Endothelial cell of umbilical vein (primary cell): ENCODE results near the gene DND1. TPM values are rescaled to one million over a fixed set of nuclear protein-coding genes. Genes with fewer than 3 reads are reported as not detected.

Experiments
- BruUV-seq: library from RNA; stranded (reverse); fragments of 400-500 nt; replicated peaks from 2 replicates; lab custom pipeline; 2021; lab: Mats Ljungman, UMichigan
- CTCF ChIA-PET: fragments of 300-600, 350-600 bp; sonication (Branson Sonifier 250); formaldehyde crosslinking; loops from one replicate; lab custom pipeline; 2021; ENCODE audit warnings: antibody characterized with exemption, inconsistent platforms; lab: Charles Lee
- POLR2A ChIA-PET: fragments of 300-600, 350-600 bp; sonication (Branson Sonifier 250); formaldehyde crosslinking; loops from one replicate; lab custom pipeline; 2021; ENCODE audit warnings: antibody characterized with exemption, inconsistent platforms; lab: Charles Lee
- DNase-seq: peaks from one replicate; pipeline ENCODE4 v3.0.0-alpha.2; 2011; ENCODE audit warnings: low read depth, low spot score
- FAIRE-seq: peaks from 2 replicates; lab custom pipeline; 2011; peaks lifted over from hg19 to GRCh38; lab: Jason Lieb, UNC
- H2AFZ ChIP-seq: 2 replicates; pipeline ENCODE4 v1.6.0; 2012; ENCODE audit warnings: low read depth, low read length, control low read depth, inconsistent platforms
- H3K27ac ChIP-seq: 2 replicates; pipeline ENCODE4 v1.5.1; 2011; ENCODE audit warnings: low read depth, mild to moderate bottlenecking, control low read depth, low read length, moderate library complexity; ENCODE audit not compliant: insufficient read depth
- H3K27me3 ChIP-seq, 2 experiments: 2 replicates each; pipeline versions ENCODE4 v1.6.0 to v1.6.1; 2011; ENCODE audit warnings: low read length in 2 of 2, mixed read lengths in 1 of 2; ENCODE audit not compliant: control insufficient read depth in 2 of 2, insufficient read depth in 2 of 2
- H3K36me3 ChIP-seq, 2 experiments: 2 replicates in 1 of 2; 3 replicates in 1 of 2; pipeline ENCODE4 v1.5.1; 2011; ENCODE audit warnings: low read length in 2 of 2, mild to moderate bottlenecking in 1 of 2, moderate library complexity in 1 of 2; ENCODE audit not compliant: control insufficient read depth in 2 of 2, insufficient read depth in 2 of 2; ENCODE audit errors: extremely low read depth in 1 of 2
- H3K4me1 ChIP-seq: 3 replicates; pipeline ENCODE4 v1.5.1; 2011; ENCODE audit warnings: mild to moderate bottlenecking, low read length; ENCODE audit not compliant: control insufficient read depth, insufficient read depth; ENCODE audit errors: extremely low read depth
- H3K4me2 ChIP-seq: 2 replicates; pipeline ENCODE4 v1.6.1; 2011; ENCODE audit warnings: low read length, control low read depth, mixed read lengths; ENCODE audit not compliant: insufficient read depth
- H3K4me3 ChIP-seq, 3 experiments: fragments of 200-600 bp in 1 of 3; sonication (generic), shearing (Covaris generic) in 1 of 3; replicated peaks in 1 of 3; 2 replicates each; pipeline ENCODE4 v1.5.1; 2011 to 2016; ENCODE audit warnings: control low read depth in 3 of 3, low read length in 3 of 3, mild to moderate bottlenecking in 2 of 3, inconsistent platforms in 1 of 3, low read depth in 1 of 3, moderate library complexity in 1 of 3; ENCODE audit not compliant: insufficient read depth in 1 of 3
- H3K79me2 ChIP-seq: 2 replicates; pipeline ENCODE4 v1.6.0; 2012; ENCODE audit warnings: low read length, inconsistent platforms; ENCODE audit not compliant: control insufficient read depth, insufficient read depth
- H3K9ac ChIP-seq: replicated peaks from 2 replicates; pipeline ENCODE3; 2011; ENCODE audit warnings: low read length, control low read depth; ENCODE audit not compliant: insufficient read depth; ENCODE audit errors: extremely low read depth
- H3K9me1 ChIP-seq: replicated peaks from 3 replicates; pipeline ENCODE4 v1.6.0; 2011; ENCODE audit warnings: mild to moderate bottlenecking, low read length; ENCODE audit not compliant: control insufficient read depth, insufficient read depth; ENCODE audit errors: extremely low read depth
- H3K9me3 ChIP-seq: replicated peaks from 2 replicates; pipeline ENCODE4 v1.5.1; 2012; ENCODE audit warnings: low read length, inconsistent platforms; ENCODE audit not compliant: control insufficient read depth, insufficient read depth
- H4K20me1 ChIP-seq: replicated peaks from 2 replicates; pipeline ENCODE3; 2011; ENCODE audit warnings: mild to moderate bottlenecking, low read length; ENCODE audit not compliant: control insufficient read depth, insufficient read depth; ENCODE audit errors: extremely low read depth
- EZH2 ChIP-seq: IDR thresholded peaks from 2 replicates; pipeline ENCODE4 v1.6.1; 2012; ENCODE audit warnings: borderline replicate concordance, low read depth, mild to moderate bottlenecking, moderate library complexity, low read length, inconsistent platforms; ENCODE audit not compliant: severe bottlenecking
- FOS ChIP-seq: IDR thresholded peaks from 2 replicates; pipeline ENCODE4 v1.6.1; 2011; ENCODE audit warnings: mild to moderate bottlenecking, low read length, moderate library complexity, borderline replicate concordance; ENCODE audit not compliant: insufficient read depth
- GATA2 ChIP-seq: IDR thresholded peaks from 2 replicates; pipeline ENCODE4 v1.7.0; 2011; ENCODE audit warnings: low read depth, mild to moderate bottlenecking, moderate library complexity, mixed read lengths, low read length; ENCODE audit not compliant: insufficient read length, insufficient read depth
- JUN ChIP-seq: IDR thresholded peaks from 2 replicates; pipeline ENCODE4 v1.6.1; 2011; ENCODE audit warnings: borderline replicate concordance, low read depth; ENCODE audit not compliant: insufficient read length, insufficient read depth
- MYC ChIP-seq: IDR thresholded peaks from one replicate; pipeline ENCODE4 v1.6.1; 2011; ENCODE audit warnings: mild to moderate bottlenecking, low read depth, low read length
- POLR2A ChIP-seq: IDR thresholded peaks from 2 replicates; pipeline ENCODE4 v1.6.1; 2012; ENCODE audit warnings: low read depth, mild to moderate bottlenecking, control low read depth, low read length
- dilution Hi-C: fragments of 300-500 bp; cut with MboI; formaldehyde crosslinking; loops from one replicate; pipeline ENCODE4 v1.15.0; 2019; ENCODE audit warnings: low sequenced_read_pairs; ENCODE audit not compliant: extremely low pct_ligation_motif_present
- intact Hi-C: fragments of 100-400 bp; cut with micrococcal nuclease; formaldehyde crosslinking; loops from one replicate; pipeline ENCODE4 v1.10.0; 2022
- polyA plus RNA-seq, 4 experiments: library from polyadenylated mRNA; depleted of rRNA in 3 of 4; stranded (reverse) in 3 of 4; unstranded in 1 of 4; fragments of >200 nt; gene quantifications; 2 replicates each; pipeline versions ENCODE4 v1.2.1 to v1.2.3, GENCODE V29; 2011 to 2012; ENCODE audit warnings: missing spikeins in 1 of 4
- total RNA-seq: library from RNA; stranded (reverse); gene quantifications from 2 replicates; pipeline ENCODE4 v1.2.3, GENCODE V29; 2021
- TF ChIP-seq, protein P1 (sequence below): IDR thresholded peaks from 2 replicates; pipeline ENCODE4 v1.6.1; 2011; ENCODE audit not compliant: insufficient read depth, insufficient read length
- TF ChIP-seq, protein P2 (sequence below), 2 donors: IDR thresholded peaks; 1 replicate in 1 of 2; 2 replicates in 1 of 2; pipeline ENCODE4 v1.5.1; 2011; ENCODE audit warnings: low read length in 2 of 2, mild to moderate bottlenecking in 2 of 2, moderate library complexity in 2 of 2, control low read depth in 1 of 2, inconsistent platforms in 1 of 2, low read depth in 1 of 2; ENCODE audit not compliant: insufficient read depth in 1 of 2; ENCODE audit errors: extremely low read depth in 1 of 2

Gene DND1
- total and polyA plus RNA-seq, 2 donors (not counting 3 experiments of a cell fraction or from before 2014, with no cell fraction given): 1.1 to 1.2 TPM

DNA sequence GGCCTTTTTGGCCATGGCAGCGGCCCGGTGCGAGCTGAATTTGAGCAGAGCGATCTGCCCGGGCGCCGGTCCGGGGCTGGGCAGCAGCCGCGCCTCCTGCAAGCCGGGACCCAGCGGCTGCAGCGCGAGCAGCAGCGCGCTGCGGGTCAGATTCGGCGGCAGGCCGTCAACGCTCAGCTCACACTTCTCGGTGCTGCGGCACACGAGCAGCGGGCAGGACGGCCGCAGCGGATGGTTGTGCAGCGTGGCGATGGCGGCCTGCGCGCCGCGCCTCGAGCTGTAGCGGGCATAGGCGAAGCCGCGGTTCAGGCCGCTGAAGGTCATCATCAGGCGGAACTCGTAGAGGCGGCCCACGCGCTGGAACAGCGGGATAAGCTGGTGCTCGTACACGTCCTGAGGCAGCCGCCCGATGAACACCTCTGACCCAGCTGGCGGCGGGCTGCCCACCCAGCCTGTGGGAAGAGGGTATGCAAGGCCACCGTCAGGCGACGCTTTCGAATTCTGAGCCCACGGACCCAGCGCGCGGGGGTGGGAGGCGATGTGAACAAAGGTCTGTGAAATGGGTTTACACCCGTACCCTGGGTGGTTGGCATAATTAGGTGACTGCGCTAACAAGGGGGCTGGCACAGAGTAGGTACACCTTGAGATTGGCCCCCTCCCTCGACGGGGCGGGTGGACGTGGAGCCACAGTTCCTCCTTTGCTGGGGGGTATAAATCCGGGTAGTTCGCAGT is 755 bp downstream of the DND1 start:
- no peak overlapping the region for H3K27ac ChIP-seq
- peaks cover 3% of the 10 kb centered on the region for H3K4me1 ChIP-seq
- H3K36me3 ChIP-seq: peaks cover 14 to 37% of the 10 kb centered on the region in 2 experiments
- intact Hi-C loops (no loop called here), dilution Hi-C loops (no loop called here)
- FAIRE-seq (peak; percentile 65), DNase-seq (peak; percentile 31)
- no peaks in the 10 kb centered on the region for H4K20me1 ChIP-seq
- H3K4me3 ChIP-seq: peak overlapping the region in 1 of 3 experiments; percentile 6
- BruUV-seq: no TSS peak
- ChIA-PET CTCF (no interaction called here), POLR2A (no interaction called here)
- TF ChIP-seq GATA2 (no peak), MYC (no peak), POLR2A (no peak), JUN (no peak), FOS (no peak), EZH2 (no peak)
- TF ChIP-seq, protein P1, sequence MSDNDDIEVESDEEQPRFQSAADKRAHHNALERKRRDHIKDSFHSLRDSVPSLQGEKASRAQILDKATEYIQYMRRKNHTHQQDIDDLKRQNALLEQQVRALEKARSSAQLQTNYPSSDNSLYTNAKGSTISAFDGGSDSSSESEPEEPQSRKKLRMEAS: no peak
- TF ChIP-seq, protein P2, sequence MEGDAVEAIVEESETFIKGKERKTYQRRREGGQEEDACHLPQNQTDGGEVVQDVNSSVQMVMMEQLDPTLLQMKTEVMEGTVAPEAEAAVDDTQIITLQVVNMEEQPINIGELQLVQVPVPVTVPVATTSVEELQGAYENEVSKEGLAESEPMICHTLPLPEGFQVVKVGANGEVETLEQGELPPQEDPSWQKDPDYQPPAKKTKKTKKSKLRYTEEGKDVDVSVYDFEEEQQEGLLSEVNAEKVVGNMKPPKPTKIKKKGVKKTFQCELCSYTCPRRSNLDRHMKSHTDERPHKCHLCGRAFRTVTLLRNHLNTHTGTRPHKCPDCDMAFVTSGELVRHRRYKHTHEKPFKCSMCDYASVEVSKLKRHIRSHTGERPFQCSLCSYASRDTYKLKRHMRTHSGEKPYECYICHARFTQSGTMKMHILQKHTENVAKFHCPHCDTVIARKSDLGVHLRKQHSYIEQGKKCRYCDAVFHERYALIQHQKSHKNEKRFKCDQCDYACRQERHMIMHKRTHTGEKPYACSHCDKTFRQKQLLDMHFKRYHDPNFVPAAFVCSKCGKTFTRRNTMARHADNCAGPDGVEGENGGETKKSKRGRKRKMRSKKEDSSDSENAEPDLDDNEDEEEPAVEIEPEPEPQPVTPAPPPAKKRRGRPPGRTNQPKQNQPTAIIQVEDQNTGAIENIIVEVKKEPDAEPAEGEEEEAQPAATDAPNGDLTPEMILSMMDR (IDR thresholded peaks at IDR 0.05; ENCODE audit: extremely low read depth in 1 of 2, insufficient read depth in 1 of 2, low read depth in 1 of 2, low read length in 2 of 2): no peak
- no peaks in the 10 kb centered on the region for H3K9me3 ChIP-seq
- H3K79me2 ChIP-seq: no peaks in the 10 kb centered on the region
- peak overlapping the region; percentile 57 for H2AFZ ChIP-seq
- H3K9ac ChIP-seq: no peak overlapping the region
- H3K4me2 ChIP-seq: peak overlapping the region; percentile 47
- H3K27me3 ChIP-seq: no peaks in the 10 kb centered on the region
- no peaks in the 10 kb centered on the region for H3K9me1 ChIP-seq
